H1 (cell line): ENCODE results near the gene EBPL. TPM values are rescaled to one million over a fixed set of nuclear protein-coding genes. Genes with fewer than 3 reads are reported as not detected.

ENCODE experiments used
- CHD7 ChIP-seq: fragments of 300-600 bp; sonication (generic); IDR thresholded peaks from 2 replicates; pipeline ENCODE4 v1.7.1; 2012; ENCODE audit warnings: low read length, moderate library complexity, mild to moderate bottlenecking, inconsistent platforms; ENCODE audit not compliant: insufficient replicate concordance
- KDM4A ChIP-seq: IDR thresholded peaks from one replicate; pipeline ENCODE4 v1.7.1; 2012; ENCODE audit warnings: low read depth, mild to moderate bottlenecking, moderate library complexity, low read length, inconsistent platforms; ENCODE audit not compliant: severe bottlenecking
- SIX5 ChIP-seq: IDR thresholded peaks from 2 replicates; pipeline ENCODE4 v1.6.1; 2011; ENCODE audit warnings: mild to moderate bottlenecking, low read depth, low read length
- SUZ12 ChIP-seq: fragments of 200-600 bp; sonication (generic); IDR thresholded peaks from 2 replicates; pipeline ENCODE4 v1.6.1; 2012; ENCODE audit warnings: mild to moderate bottlenecking, inconsistent platforms, low read length, moderate library complexity, mixed read lengths
- TAF1 ChIP-seq: IDR thresholded peaks from 2 replicates; pipeline ENCODE4 v1.6.1; 2011; ENCODE audit warnings: mild to moderate bottlenecking, low read depth, low read length
- ZNF274 ChIP-seq: IDR thresholded peaks from 2 replicates; pipeline ENCODE4 v1.7.0; 2012; ENCODE audit warnings: low read length, borderline replicate concordance; ENCODE audit errors: extremely low read depth
- polyA plus RNA-seq, 7 experiments: library from polyadenylated mRNA; depleted of rRNA in 3 of 7; stranded (reverse) in 5 of 7; unstranded in 2 of 7; fragments of >200 nt in 5 of 7; fragments of 200-250 nt in 2 of 7; gene quantifications; 1 replicate in 5 of 7; 2 replicates in 1 of 7; 4 replicates in 1 of 7; pipeline versions ENCODE4 v1.2.1 to v1.2.3, GENCODE V29; 2011 to 2013; ENCODE audit warnings: missing spikeins in 2 of 7, mixed read lengths in 2 of 7
- total RNA-seq: library from RNA; stranded (reverse); fragmentation: NEBNext Ultra II Directional; extraction: Animal tissue kit (Norgen Biotek cat#: 25700); gene quantifications from 2 replicates; pipeline ENCODE4 v1.2.1, GENCODE V29; 2021

EBPL gene
- total and polyA plus RNA-seq, 2 of the 8 experiments (the other 6 are each of a cell fraction or from before 2014, with no cell fraction given): 130 to 204 TPM

GRCh38 chr13:49697468-49697867 lies 6.2 kb upstream of the EBPL start (continued):
- TF ChIP-seq CHD7 (no peak), TAF1 (no peak), KDM4A (no peak), ZNF274 (no peak), SUZ12 (no peak), SIX5 (no peak)
